Fibroblast of villous mesenchyme (primary cell): Measurements from ENCODE around the gene REEP5. TPM values are rescaled to one million over a fixed set of nuclear protein-coding genes. Genes with fewer than 3 reads are reported as not detected.

Experiments
- DNase-seq: peaks from one replicate; pipeline ENCODE4 v3.0.0-alpha.2; 2010; ENCODE audit warnings: low read depth
- H3K4me3 ChIP-seq: 2 replicates; pipeline ENCODE4 v1.5.1; 2011; ENCODE audit warnings: low read depth, mild to moderate bottlenecking, low read length
- total RNA-seq: library from RNA; depleted of rRNA; stranded (reverse); fragments of >200 nt; gene quantifications from 2 replicates; pipeline ENCODE4 v1.2.3, GENCODE V29; 2012
- TF ChIP-seq, protein P1 (sequence below): IDR thresholded peaks from 2 replicates; pipeline ENCODE4 v1.5.1; 2012; ENCODE audit warnings: low read depth, mild to moderate bottlenecking, low read length; ENCODE audit not compliant: insufficient read depth

REEP5 gene
- total RNA-seq, 1 donor: 48.8 TPM

GRCh38 chr5:112919972-112920371, 2.1 kb downstream of the REEP5 start:
- DNase-seq: no peak
- TF ChIP-seq, protein P1, sequence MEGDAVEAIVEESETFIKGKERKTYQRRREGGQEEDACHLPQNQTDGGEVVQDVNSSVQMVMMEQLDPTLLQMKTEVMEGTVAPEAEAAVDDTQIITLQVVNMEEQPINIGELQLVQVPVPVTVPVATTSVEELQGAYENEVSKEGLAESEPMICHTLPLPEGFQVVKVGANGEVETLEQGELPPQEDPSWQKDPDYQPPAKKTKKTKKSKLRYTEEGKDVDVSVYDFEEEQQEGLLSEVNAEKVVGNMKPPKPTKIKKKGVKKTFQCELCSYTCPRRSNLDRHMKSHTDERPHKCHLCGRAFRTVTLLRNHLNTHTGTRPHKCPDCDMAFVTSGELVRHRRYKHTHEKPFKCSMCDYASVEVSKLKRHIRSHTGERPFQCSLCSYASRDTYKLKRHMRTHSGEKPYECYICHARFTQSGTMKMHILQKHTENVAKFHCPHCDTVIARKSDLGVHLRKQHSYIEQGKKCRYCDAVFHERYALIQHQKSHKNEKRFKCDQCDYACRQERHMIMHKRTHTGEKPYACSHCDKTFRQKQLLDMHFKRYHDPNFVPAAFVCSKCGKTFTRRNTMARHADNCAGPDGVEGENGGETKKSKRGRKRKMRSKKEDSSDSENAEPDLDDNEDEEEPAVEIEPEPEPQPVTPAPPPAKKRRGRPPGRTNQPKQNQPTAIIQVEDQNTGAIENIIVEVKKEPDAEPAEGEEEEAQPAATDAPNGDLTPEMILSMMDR: no peak
- no peak overlapping the region for H3K4me3 ChIP-seq

DNA sequence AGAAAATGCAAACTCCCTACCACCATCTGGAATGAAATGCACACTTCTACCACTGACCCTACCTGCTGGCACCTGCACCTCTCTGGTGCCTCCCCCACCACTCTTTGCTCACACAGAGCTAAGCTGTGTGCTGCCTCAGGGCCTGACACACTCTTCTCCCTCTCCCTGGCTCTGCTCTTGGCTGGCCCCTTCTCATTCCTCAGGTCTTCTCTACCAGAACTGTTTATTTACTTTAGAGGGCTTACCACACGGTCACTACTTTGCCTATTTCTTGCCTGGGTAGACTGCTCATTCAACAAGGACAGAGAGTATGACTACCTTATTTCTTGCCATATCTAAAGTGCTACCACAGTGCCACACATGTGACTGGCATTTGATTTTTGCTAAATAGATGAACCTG, 3.3 kb downstream of the REEP5 start:
- TF ChIP-seq, protein P1: no peak
- DNase-seq: no peak
- no peak overlapping the region for H3K4me3 ChIP-seq

GRCh38 chr5:112918136-112918535, 3.9 kb downstream of the REEP5 start:
- no peak for DNase-seq
- no peak overlapping the region for H3K4me3 ChIP-seq
- TF ChIP-seq, protein P1: no peak

- TF ChIP-seq, protein P1: peak; percentile 33
- DNase-seq: peak; percentile 58
- H3K4me3 ChIP-seq: no peak overlapping the region
Measured at GRCh38 chr5:112917453-112917995, 4.5 kb downstream of the REEP5 start.

DNA sequence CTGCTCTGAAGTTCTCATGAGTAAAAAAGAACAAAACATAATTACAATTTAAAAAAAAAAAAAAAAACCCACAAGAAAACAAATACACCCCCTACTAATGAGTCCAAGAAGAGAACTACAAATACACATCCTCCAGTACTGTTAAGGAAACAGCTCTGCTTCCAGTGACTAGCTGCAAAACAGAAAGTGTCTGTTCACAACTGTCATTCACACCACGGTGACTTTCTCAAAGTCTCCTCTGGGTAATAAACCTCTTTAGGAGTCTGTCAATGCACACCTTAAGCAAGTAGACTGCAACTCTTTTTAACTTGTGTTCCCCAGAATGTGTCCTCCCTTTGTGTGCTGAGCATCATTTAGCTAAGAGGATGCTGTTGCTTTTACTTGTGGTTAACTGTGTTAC, 6.2 kb downstream of the REEP5 start:
- TF ChIP-seq, protein P1: no peak
- H3K4me3 ChIP-seq: no peak overlapping the region
- DNase-seq: no peak

DNA sequence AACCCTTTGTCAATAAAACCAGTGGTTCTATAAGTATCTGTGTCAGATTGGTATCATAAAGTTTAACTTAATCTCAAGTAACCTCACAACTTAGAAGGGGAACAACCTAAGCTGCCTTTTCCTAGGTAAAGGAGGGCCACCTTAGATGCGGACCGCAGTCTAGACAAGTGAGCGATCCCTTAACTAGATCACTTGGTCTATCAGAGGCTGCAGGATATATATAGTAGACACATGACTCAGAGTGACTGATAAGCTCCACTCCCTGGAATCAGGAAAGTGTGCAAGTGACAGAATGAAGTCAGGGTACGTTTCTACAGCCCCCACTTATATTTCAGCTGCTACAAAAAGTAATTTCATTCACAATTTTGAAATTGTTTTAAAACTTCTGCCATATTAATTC, 7.4 kb downstream of the REEP5 start:
- TF ChIP-seq, protein P1: no peak
- DNase-seq: no peak
- H3K4me3 ChIP-seq: no peak overlapping the region

DNA sequence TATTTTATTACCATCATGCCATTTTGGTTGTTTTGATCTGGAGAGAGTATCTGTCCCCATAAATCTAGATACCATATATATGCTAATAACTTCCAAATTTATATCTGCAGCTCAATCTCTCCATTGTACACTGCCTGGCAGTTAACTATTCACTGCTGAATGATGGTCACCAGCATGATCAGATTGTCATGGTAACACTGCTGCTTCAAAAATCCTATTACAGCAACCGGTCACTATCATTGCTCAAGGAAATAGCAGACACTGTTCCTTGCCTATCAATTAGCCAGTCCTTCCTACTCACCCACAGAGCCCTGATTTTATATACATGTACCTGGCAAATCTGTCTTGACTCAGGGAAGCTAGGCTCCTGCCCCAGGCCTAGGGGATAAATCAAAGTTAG, 11.5 kb downstream of the REEP5 start:
- H3K4me3 ChIP-seq: no peak overlapping the region
- TF ChIP-seq, protein P1: no peak

More for the DNA sequence above, 11.5 kb downstream of the REEP5 start:
- no peak for DNase-seq
